ENCODE data around the gene NOP53. TPM values are rescaled to one million over a fixed set of nuclear protein-coding genes. Genes with fewer than 3 reads are reported as not detected.

The NOP53 gene
- total and polyA plus RNA-seq, 2 of the 4 experiments (the other 2 are of a cell fraction), result 59.5 to 83.2 TPM

- Histone ChIP-seq H3K79me1 (ENCODE audit: low read depth in 1 of 2, low read length in 2 of 2) (no peaks in the 10 kb centered on the region), H3K4me1 (ENCODE audit: control insufficient read depth, insufficient read depth, low read length) (no peaks in the 10 kb centered on the region), H2AK5ac (ENCODE audit: low read depth, low read length) (no peak overlapping the region), H4K8ac (ENCODE audit: low read depth in 2 of 2, low read length in 2 of 2) (no peak overlapping the region), H3K4ac (ENCODE audit: low read depth, low read length) (no peak overlapping the region), H3K9ac (ENCODE audit: low read depth, low read length) (no peak overlapping the region), H3K27me3 (ENCODE audit: control insufficient read depth, insufficient read depth, low read length) (peaks cover 9% of the 10 kb centered on the region), H2BK5ac (ENCODE audit: low read depth, low read length, poor library complexity, severe bottlenecking) (no peak overlapping the region), H3K27ac (ENCODE audit: insufficient read depth, low read length) (no peak overlapping the region), H2AFZ (replicated peaks; ENCODE audit: low read length, poor library complexity) (no peak overlapping the region), H3K14ac (replicated peaks; ENCODE audit: low read depth, low read length) (no peak overlapping the region), H2BK20ac (ENCODE audit: low read depth, low read length) (no peak overlapping the region), H3K56ac (ENCODE audit: extremely low read depth, insufficient read depth, low read length) (no peak overlapping the region), H4K5ac (ENCODE audit: low read depth, low read length) (no peak overlapping the region), H2BK120ac (ENCODE audit: low read depth, low read length) (no peak overlapping the region), H4K91ac (ENCODE audit: insufficient read depth, low read depth, low read length) (no peak overlapping the region), H3K9me1 (ENCODE audit: insufficient read depth, low read length) (no peaks in the 10 kb centered on the region; the same call in 1 of the 2 replicates), H2AK9ac (replicated peaks; ENCODE audit: low read depth, low read length, poor library complexity) (no peak overlapping the region), H4K20me1 (ENCODE audit: insufficient read depth, low read length) (no peaks in the 10 kb centered on the region), H3K23ac (ENCODE audit: low read depth, low read length) (no peak overlapping the region), H3K9me3 (ENCODE audit: control insufficient read depth, insufficient read depth, low read length) (no peaks in the 10 kb centered on the region), H3K36me3 (ENCODE audit: control insufficient read depth, insufficient read depth, low read length) (no peaks in the 10 kb centered on the region), H3K4me2 (ENCODE audit: low read depth, low read length) (no peak overlapping the region), H2BK15ac (ENCODE audit: low read depth, low read length) (no peak overlapping the region), H3K18ac (ENCODE audit: low read depth, low read length) (no peak overlapping the region), H3K4me3 (ENCODE audit: insufficient read depth, low read depth, low read length) (no peak overlapping the region)
- no CpG with 5 or more reads among the region's 2 CpGs for WGBS, 2 experiments (ENCODE audit: extremely low coverage in 2 of 2, insufficient read length in 1 of 2)
- TF ChIP-seq FOS (IDR thresholded peaks at IDR 0.05; ENCODE audit: low read depth, low read length), result no peak
- no peak for TF ChIP-seq POLR2A (IDR thresholded peaks at IDR 0.05; ENCODE audit: low read depth, low read length)
- TF ChIP-seq MXI1 (IDR thresholded peaks at IDR 0.05; ENCODE audit: borderline replicate concordance, low read depth, low read length), result no peak
- TF ChIP-seq, protein P1, sequence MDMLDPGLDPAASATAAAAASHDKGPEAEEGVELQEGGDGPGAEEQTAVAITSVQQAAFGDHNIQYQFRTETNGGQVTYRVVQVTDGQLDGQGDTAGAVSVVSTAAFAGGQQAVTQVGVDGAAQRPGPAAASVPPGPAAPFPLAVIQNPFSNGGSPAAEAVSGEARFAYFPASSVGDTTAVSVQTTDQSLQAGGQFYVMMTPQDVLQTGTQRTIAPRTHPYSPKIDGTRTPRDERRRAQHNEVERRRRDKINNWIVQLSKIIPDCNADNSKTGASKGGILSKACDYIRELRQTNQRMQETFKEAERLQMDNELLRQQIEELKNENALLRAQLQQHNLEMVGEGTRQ (IDR thresholded peaks at IDR 0.05; ENCODE audit: low read depth, low read length), result no peak
- no peak for TF ChIP-seq RCOR1 (IDR thresholded peaks at IDR 0.05; ENCODE audit: insufficient replicate concordance, low read length)
- TF ChIP-seq SMC3 (IDR thresholded peaks at IDR 0.05; ENCODE audit: low read depth, low read length), result no peak
- TF ChIP-seq CEBPB (IDR thresholded peaks at IDR 0.05; ENCODE audit: low read depth, low read length), result no peak
- TF ChIP-seq MAZ (IDR thresholded peaks at IDR 0.05; ENCODE audit: borderline replicate concordance, low read depth, low read length), result no peak
- no peak for TF ChIP-seq MAFK (IDR thresholded peaks at IDR 0.05; ENCODE audit: low read depth, low read length)
- no peak for TF ChIP-seq ELK1 (IDR thresholded peaks at IDR 0.05; ENCODE audit: borderline replicate concordance, low read depth, low read length)
- no peak for TF ChIP-seq RFX5 (IDR thresholded peaks at IDR 0.05; ENCODE audit: low read depth, low read length)
- intact Hi-C loops (cut with micrococcal nuclease) (no loop called here), dilution Hi-C loops (cut with HindIII; ENCODE audit: low sequenced_read_pairs, unreplicated experiment) (no loop called here), in situ Hi-C loops (cut with MboI; ENCODE audit: low sequenced_read_pairs) (no loop called here)
- ChIA-PET POLR2A (ENCODE audit: unreplicated experiment) (no interaction called here), CTCF (interaction anchor here (1.0 kb wide), 1 partner anchor 24 kb away, joined by 3 read pairs; no protein-coding TSS in a partner anchor)
- no TSS peak for BruUV-seq (replicated peaks)
- ATAC-seq (ENCODE audit: low read depth) (no peak), DNase-seq (no peak)
These were observed 22.0 kb downstream of the NOP53 start for GRCh38 chr19:47767349-47767748.

All from IMR-90 (cell line).